GM19193 (cell line): Measurements from ENCODE around the gene UBALD1.

Experiments
- POLR2A ChIP-seq: IDR thresholded peaks from 4 replicates; pipeline ENCODE4 v1.6.1; 2011; ENCODE audit not compliant: insufficient read depth, insufficient read length; ENCODE audit errors: extremely low read depth

UBALD1 gene

DNA sequence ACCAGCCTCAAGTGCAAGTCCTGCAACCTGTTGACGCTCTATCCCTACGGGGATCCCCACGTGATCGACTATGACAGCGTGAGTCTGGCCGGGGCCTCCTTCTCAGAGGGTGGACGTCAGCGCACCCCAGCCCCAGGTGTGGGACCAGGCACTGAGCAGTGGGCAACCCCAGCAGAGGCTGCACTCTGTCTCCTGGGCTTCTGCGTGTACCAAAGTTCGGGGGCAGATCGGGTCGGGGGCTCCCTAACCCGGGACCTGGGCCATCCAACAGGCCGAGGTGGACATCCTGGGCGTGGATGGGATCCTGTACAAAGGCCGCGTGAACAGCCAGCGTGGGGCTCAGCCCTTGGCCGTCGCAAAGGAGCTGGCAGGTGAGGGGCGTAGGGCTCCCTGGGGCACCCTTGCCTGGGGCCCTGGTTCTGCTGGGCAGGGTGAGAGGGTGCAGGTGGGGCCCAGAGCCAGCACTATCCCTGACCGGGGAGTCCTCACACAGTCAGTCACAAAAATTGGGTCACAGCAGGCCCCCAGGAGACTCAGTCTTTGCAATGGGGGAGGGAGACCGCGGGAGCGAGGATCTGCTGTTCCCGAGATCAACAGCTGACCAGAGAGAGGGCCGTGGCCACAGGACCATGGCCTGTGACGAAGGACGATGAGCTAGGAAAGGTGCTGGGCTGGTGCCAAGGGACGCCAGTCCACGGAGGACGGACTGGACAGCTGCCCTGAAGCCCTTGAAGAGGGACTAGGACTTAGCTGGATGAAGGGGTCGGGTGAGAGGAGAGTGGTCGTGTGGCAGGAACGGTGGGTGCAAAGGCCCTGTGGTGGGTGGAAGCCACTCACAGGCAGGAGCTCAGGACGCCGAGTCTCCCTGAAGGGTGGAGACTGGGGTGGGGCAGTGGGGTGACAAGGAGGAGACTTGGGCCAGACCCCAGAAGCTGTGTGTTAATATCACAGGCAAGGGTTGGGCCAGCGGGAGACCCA lies 20.0 kb downstream of the UBALD1 start:
- no peak for TF ChIP-seq POLR2A

DNA sequence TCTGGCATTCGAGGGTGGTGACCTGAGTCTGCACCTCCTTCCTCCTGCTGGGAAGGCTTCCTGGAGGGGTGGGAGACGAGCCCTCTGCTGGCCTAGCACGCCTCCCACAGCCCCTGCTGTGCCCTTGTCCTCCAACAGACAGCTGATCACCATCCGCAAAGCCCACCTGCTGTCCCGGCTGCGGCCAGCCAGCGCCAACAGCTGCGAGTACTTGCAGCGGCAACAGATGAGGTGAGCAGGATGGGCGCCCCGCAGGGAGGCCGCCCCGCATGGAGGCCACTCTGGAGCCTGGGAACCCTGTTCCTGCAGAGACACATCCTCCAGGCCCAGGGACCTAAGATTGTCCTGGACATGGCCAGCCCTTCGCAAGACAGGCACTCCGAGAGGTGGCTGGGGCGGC lies 21.6 kb downstream of the UBALD1 start:
- no peak for TF ChIP-seq POLR2A

DNA sequence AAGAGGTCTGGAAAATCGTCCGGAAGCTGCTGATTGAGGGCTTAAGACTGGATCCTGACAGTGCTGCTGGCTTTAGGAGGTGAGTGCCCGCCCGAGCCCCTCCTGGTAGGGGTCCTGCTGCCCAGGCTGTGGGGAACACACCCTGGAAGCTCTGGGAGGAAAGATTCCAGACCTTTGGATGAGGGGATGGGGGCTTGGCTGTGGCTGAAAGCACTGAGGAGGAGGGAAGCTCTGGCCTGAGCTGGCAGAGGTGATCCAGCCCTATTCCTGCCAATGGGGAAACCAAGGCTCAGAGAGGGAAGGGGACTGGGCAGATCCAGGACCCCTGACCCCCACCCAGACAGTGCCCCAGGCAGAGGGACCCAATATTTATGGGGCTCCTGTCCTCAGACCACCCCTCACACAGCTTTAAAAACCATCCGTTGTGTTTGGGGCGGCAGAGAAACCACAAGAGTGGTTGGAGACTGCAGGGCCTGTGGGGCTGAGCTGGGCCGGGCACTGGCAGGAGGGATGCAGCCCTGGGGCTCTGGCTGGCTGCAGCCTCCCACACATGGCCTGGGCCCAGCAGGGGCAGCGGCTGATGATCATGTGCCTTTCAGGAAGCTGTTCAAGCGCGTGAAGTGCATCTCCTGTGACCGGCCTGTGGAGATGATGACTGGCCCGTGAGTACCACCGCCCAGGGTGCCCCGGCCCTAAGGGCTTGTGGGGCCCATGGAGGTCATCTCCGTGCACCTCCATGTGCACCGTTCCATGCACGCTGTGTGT lies 22.8 kb downstream of the UBALD1 start:
- no peak for TF ChIP-seq POLR2A

DNA sequence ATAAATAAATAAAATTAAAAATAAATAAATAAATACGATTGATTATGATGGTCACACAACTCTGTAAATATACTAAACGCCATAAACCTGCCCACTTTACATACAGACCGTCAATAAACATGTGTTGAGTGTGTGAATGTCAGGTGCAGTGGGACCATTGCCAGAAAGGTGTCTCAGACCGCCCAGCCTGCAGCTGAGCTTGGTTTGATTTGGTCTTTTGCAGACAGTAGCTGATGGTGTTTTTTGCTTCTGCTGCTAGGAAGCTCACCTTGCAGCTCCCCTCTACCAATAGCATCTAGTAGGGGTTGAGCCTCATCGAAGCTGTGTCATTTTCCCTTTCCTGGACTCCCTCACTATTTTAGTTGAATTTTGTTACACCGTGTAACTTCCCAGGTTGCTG lies 23.5 kb downstream of the UBALD1 start:
- TF ChIP-seq POLR2A = no peak

DNA sequence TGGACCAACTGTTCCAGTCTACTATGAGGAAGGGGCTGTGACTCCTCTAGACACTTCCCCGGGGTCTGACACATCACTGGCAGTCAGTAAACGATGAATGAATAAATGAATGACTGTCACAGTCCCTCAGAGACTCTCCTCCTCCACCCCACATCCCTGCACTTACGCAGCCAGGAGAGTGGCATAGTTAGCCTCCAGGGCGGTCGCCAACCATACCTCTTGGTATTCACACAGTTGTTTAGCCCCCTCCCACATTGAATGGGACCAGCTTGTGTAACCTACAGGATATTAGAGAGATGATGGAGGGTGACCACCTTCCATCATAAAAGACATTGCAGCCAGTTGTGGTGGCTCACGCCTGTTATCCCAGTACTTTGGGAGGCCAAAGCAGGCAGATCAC lies 25.7 kb downstream of the UBALD1 start:
- TF ChIP-seq POLR2A = no peak

DNA sequence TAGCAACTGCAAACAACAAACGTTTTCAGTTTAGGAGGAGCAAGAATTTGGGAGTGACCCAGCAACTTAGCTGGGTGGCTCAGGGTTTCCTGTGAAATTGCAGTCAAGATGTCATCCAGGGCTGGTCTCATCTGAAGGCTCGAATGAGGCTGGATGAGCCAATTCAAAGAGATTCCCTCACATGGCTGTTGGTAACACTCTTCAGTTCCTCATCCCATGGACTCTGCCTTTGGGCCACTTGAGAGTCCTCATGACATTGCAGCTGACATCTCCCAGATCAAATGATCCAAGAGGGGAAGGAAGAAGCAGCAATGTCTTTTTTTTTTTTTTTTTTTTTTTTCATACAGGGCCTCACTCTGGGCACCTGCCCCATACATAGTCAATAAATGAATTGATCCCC lies 26.3 kb downstream of the UBALD1 start:
- TF ChIP-seq POLR2A = no peak

DNA sequence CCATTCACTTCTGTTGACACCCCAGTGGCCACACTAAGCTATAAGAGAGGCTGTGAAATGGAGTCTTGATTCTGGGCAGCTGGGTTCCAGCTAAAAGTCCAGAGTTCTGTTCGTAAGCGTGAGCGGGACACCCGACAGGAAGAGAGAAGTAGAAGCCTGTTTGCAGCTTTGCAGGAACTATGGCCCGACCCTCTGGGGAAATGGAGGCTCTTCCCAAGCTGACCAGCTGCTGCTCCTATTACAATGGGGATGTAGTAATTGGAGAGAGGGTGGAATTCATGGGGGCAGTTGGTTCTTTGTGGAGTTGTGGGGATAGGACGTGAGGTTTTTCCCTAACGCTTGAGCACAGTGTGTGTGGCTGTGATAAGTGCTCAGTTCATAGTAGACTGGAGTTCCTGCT lies 28.4 kb downstream of the UBALD1 start:
- no peak for TF ChIP-seq POLR2A

DNA sequence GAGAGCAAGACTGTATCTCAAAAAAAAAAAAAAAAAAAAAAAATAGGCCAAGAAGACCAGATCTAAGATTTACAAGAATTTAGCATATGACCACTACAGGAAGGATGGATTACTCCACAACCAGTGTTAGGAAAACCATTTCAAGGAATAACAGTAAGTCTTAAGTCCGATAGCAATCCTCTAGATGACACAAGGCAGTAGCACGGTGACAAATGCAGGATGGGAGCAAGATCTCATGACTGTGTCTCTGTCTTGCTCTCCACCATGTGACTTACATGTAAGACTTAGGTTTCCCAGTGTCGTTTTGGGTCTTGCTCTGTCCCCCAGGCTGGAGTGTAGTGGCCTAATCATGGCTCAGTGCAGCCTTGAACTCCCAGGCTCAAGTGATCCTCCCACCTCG lies 30.8 kb downstream of the UBALD1 start:
- TF ChIP-seq POLR2A = no peak

DNA sequence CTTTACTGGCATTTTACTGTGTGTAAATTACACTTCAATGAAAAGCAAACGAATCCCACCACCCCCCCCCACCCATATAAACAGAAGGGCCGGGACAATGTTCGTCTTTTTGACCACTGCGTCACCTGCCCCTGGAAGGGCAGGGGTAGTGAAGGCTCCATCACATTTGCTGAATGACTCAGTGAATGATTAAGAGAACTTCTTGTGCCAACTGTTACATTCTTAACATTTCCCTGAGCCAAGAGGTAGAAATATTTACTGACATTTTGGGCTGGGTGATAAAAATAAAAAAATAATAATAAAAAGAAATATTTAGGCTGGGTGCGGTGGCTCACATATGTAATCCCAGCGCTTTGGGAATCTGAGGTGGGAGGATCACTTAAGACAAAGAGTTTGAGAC lies 34.4 kb downstream of the UBALD1 start:
- TF ChIP-seq POLR2A = no peak

DNA sequence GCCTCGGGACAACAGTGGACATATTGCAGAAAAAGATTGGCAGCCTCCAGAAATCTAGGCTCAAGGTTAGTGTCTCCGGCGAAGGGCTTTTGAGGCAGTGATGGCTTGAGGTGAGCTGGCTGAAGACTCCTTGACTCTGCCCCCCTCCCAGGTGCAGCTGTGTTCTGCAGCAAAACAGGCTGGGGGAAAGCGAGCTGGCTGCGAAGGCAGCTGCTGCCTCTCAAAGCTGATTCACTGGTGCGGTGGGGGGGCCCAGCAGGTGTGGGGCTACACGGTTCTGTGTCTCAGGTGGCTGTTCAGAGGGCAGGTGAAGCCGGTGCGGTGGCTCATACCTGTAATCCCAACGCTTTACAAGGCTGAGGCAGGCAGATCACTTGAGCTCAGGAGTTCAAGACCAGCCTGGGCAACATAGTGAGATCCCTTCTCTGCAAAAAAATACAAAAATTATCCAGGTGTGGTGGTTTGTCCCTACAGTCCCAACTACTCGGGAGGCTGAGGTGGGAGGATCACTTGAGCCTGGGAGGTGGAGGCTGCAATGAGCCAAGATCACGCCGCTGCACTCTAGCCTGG lies 35.6 kb downstream of the UBALD1 start:
- TF ChIP-seq POLR2A = no peak

DNA sequence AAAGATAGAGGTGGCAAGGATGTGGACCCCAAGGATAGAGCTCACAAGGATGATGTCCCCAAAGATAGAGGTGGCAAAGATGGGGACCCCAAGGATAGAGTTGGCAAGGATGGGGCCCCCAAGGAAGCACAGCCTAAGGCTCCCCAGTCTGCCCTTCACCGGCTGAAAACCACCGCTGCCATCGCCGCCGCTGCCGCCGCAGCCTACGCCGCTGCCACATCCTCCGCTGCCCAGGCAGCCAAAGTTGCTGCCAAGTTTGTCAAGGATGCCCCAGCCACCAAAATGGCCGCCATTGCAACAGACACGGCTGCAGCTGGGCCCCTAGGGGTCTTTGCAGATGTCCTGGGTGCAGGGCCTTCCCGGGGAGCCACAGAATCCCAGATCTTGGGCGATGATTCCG lies 38.7 kb downstream of the UBALD1 start:
- TF ChIP-seq POLR2A = no peak

DNA sequence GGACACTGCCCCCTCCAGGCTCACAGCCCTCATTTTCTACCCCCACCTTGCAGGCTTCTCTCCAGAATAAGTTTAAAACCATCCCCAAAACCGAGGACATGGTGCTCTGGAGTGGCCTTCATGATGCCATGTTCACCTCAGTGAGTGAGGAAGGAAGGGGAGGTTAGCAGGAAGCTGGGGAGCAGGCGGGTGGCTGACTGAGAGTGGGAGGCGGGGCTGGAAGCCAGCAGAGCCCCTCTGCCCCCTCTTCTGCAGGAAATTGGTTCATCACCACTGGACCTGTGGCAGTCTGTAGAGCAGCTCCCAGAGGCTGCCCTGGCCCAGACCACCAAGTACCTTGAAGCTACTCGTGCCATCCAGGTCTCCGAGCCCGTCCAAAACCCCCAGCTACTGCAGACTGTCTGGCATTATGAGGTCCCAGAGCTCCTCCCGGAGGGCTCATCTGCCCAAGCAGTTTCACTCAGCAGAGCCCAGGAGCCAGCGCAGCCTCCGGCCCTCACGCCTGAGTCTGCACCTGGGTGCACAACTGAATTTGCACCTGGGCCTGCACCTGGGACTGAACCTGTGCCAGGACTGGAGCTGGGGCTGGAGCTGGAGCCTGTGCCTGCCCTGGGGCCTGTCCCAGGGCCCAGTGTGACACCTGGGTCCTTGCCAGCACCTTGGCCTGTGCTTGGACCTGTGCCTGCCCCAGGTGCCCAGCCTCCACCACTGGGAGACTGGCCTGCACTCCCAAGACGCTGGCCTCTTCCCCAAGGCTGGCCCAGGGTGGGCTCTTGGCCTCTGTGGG lies 39.6 kb downstream of the UBALD1 start:
- TF ChIP-seq POLR2A = no peak

DNA sequence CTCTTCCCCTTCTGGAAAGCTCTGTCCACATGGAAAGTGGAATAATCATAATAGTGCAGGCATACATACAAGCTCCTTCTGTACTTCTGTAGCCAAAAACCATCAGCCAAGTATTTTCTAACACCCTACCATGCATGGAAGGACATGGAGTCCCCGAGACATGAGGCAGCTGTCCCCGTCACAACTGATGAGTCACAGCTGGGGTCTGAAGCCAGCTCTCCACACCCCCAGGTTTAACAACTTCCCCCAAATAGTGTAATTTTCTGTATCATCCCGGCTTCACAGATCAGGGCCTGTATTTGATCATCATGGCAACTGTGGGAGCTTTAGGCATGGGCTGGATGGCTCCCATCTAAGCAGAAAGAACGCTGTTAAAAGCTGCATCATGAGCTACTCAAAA lies 42.0 kb downstream of the UBALD1 start:
- TF ChIP-seq POLR2A = no peak

DNA sequence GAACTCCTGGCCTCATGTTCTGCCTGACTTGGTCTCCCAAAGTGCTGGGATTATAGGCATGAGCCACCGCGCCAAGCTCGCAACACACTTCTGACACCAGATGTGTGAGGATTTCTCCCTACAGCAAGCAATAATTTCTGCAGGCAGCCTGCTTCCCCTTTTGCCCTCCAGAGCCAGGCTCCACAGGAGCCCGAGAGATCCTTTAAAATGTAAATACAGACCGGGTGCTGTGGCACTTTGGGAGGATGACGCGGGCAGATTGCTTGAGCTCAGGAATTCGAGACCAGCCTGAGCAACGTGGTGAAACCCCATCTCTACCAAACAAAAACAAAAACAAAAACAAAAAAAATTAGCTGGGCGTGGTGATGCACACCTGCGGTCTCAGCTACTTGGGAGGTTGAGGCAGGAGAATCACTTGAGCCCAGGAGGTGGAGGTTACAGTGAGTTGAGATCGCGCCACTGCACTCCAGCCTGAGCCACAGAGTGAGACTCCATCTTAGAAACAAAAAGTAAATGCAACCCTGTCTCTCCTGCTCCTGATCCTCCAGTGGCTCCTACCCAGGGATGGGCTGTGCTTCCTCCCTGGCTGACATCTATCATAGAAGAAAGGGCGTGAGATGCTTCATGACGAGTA lies 43.9 kb downstream of the UBALD1 start:
- no peak for TF ChIP-seq POLR2A
